ENCODE measurements around the gene CFAP43.
A peak's percentile ranks its signal among the peaks of the same experiment; 100 is the strongest.
"Not testable (repeated sequence)": the region's sequence is repeated elsewhere in the genome, so short reads cannot be mapped to it uniquely, and the experiment has no call there.

CFAP43 gene

DNA sequence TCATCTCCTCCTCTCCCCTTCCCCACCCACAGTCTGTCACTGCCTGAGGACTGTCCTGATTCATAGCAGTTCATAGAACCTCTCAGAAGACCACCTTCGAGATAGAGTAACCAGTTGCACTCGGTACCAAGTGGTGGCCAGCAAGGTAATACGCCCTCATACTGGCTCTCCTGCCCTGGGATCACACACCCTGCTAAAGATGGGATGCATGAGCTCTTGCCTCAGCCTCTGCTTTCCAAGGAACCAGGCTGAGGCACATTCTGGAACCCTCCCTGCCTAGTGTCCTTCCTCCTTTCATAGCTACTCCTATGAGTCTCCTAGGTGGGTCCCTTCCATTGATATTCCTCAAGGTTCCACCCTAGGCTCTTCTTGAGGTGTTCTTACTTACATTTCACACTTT, 15.5 kb downstream of the CFAP43 start:
- DNase-seq, result no peak

DNA sequence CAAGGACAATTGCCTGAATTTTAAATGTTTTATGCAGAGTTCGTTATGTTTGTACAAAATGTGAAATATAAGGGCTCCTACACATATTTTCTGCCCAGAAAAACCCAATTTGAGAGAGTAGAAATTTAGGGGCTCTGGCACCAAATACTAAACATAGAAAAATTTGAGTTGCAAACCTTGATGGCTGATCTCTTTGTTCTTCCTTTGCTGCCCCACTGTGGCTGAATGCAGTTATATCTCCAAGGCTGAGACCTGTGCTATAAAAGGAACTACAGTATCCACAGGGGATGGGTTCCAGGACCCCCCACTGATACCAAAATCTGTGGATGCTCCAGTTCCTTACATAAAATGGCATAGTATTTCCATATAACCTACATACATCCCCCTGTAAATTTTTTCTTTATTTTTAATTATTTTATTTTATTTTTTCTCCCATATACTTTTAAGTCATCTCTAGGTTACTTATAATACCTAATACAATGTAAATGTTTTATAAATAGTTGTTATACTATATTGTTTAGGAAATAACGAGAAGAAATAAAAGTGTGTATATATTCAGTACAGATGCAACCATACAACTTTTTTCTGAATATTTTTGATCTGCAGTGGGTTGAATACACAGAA, 22.5 kb downstream of the CFAP43 start:
- peak; percentile 36 for DNase-seq

DNA sequence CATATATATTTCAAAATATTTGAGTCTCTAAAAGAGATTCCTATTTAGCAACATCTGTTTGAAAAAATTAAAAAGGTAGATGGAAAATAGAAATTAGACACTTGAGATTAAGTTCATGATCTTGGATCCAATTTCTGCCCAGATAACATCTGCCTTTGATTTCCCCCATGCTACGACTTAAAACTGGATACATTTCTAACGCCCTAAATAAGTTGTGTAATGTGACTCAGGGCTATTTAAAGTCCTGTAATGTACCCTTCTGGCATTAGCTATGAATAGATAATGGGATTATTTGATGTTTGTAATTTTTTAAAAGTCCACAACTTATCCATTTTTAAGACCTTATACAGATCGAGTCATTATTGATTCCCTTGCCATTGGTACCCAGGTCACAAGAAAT, 23.4 kb downstream of the CFAP43 start:
- DNase-seq, result no peak

DNA sequence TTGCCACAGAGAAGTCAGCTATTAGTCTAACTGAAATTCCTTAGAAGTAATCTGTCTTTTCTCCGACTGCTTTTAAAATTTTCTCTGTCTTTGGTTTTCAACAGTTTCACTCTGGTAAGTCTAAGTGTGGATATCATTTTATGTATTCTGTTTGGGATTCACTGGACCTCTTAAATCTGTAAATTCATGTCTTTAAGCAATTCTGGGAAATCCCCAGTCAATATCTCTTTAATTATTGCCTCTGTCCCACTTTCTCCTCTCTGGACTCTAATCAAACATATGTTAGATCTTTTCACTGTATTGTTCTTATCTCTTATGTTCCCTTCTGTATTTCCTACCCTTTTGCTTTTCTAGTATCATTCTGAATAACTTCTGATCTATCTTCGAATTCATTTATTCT, 29.9 kb downstream of the CFAP43 start:
- no peak for DNase-seq

DNA sequence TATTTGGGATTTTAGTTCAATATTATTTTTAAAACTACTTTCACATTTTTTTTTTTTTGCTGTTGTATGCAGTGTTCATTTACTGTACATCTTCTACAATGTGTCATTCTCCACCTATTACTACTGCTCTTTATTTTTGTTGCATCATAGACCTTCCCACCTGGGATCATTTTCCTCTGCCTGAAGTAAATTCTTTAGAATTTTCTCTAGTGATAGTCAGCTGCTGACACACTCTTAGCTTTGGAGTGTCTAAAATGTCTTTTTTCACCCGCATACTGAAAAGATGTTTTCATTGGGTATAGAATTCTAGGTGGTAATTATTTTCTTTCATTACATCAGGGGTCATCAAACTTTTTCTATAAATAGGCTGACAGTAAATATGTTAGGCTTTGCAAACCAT, 30.5 kb downstream of the CFAP43 start:
- no peak for DNase-seq

DNA sequence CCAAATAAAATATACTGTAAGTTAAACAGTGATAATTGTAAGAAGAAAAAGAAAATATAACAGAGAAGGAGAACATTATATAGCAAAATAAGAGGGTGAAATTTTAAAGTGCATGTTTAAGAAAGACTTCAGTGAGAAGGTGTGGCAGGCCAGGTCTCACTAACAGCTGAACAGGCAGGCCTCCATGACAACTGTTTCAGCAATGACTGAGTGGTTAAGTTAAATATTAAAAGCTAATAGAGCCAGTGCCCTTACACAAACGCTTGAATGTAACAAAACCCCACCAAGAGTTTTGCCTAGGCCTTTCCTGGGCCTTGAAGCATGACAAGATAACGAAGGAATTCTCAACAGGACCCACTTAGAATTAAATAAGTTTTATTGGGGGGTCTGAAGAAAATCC, 32.6 kb downstream of the CFAP43 start:
- no peak for DNase-seq

DNA sequence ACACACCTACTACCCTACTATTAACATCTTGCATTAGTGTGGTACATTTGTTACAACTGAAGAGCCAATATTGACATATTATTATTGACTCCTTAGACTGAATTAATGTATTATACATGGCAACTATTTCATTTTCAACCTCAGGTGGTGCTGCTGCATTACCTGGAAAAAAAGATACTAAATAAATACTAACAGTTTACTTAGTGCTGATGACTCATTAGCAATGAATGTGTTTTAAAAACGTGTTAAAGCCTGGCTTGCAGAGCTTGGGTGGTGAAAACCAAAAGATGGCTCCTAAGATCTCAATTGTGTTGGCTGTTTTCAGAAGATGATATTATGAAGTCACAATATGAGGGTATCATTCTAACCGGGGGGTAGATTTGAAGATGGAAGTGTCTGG, 34.8 kb downstream of the CFAP43 start:
- no peak for DNase-seq

DNA sequence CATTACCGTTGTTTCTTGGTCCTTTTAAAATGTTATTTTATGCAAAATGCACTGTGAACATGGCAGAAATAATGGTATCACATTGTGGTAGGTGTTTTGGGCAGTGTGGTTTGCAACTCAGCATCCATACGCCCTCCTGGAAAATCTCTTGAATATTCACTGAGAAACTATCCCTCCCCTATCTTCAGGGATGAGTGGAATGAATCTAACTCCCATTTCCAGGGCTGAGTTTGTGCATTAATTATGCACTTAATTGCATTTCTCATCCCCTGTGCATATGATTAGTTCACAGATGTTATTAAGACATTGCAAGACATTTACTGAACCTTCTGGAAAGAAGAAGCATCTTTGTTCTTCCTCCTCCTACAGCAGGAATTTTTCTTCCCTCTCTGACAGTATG, 36.5 kb downstream of the CFAP43 start:
- DNase-seq, result no peak

DNA sequence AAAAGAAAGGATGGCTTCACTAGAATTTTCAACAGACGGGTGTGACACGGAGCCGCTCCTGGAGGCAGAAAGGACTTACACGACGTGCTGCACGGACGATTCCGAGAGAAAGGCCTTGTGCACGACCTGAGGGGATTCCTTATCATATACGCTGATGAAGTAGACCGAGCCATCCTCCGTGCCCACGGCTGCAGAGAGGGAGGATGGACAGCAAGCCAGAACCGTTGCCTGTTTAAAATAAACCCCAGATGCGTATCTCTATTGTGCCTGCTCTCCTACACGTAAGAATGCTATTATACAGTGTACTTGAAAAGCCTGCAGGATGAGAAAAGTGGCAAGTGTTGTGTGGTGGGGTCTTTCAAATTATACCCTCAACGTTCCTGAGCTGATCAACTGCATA, 38.4 kb downstream of the CFAP43 start:
- DNase-seq, result no peak

DNA sequence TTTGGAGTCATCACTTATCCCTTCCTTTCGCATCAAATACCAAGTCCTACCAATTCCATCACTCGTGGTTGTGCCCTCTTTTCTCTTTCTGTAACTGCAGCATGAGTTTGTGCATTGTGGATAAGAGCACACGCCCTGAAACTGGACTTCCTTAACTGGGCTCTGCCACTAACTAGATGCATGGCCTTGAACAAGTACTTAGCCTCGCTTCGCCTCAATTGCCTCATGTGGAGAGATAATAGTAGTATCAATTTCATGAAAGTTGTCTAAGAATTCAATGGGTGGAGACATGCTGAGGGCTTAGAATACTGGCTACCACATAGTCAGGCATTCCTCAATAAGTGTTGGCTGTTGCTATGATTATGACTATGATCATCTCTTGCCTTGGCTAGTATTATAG, 41.5 kb downstream of the CFAP43 start:
- DNase-seq, result no peak

DNA sequence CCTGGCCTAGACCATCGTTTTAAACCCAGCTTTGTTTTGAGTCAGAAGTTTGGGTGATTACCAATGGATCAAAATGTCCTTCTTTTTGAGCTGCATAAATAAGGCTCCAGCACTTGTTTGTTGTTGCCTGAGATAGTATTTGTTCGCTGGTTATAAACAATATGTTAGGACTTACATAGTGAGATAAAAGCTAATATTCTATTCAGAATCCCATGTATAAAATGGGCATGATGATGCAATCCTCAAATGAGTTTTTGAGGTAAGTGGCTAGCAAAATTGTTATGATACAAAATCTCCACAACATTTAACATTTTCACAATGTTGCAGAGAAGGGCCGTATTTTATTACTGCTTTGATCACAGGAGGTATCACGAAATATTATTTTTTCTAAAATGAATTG, 48.5 kb downstream of the CFAP43 start:
- DNase-seq, result no peak

DNA sequence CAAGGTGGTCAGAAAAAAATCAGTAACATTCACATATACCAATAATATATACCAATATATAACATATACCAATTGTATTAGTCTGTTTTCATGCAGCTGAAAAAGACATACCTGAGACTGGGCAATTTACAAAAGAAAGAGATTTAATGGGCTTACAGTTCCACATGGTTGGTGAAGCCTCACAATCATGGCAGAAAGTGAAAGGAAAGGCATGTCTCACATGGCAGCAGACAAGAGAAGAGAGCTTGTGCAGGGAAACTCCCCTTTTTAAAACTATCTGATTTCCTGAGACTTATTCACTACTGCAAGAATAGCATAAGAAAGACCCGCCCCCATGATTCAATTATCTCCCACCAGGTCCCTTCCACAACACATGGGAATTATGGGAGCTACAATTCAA, 58.0 kb downstream of the CFAP43 start:
- DNase-seq, result not testable (repeated sequence)

DNA sequence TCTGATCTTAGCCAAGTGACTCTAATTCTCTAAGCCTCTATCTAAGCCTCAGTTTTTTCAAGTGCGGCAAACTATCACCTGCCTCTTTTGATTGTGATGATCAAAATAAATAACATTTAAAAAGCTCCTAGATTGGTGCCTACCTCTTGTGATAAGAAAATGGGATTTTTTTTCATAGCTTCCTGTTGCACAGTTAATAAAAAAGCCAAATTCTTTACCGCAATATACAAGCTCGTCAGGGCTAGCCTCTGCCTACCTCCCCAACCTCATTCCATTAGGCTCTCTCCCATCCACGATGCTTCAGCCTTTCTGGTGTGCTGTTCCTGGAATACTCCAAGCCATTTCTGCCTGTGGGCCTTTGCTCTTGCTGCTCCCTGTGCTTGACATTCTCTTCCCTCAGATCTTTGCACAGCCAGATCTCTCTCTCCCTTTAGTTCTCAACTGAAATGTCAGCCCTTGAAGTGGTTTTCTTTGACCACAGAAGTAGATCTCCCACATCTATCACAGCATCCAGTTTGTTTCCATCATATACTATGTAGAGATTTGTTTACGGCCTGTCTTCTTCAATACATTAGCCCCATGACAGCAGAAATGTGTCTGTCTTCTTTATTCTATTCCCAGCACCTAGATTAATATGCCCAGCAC, 61.4 kb downstream of the CFAP43 start:
- no peak for DNase-seq

DNA sequence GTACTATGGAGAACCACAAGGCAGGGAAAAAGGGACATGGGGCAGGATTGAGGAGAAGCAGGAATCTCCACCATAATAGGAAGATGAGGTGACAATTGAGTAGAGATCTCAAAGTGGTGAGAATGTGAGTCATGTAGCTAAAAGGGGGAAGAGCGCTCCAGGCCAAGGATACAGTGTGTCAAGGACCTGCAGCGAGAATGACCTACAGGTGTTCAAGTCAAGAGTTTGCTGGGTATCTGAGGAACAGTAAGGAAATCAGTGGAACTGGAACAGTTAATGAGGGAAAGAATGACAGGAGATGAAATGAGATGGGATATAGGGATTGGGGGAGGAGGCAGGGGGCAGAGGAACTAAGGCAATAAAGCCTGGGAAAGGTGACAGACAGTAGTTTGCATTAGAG, 76.6 kb downstream of the CFAP43 start:
- DNase-seq, result no peak

DNA sequence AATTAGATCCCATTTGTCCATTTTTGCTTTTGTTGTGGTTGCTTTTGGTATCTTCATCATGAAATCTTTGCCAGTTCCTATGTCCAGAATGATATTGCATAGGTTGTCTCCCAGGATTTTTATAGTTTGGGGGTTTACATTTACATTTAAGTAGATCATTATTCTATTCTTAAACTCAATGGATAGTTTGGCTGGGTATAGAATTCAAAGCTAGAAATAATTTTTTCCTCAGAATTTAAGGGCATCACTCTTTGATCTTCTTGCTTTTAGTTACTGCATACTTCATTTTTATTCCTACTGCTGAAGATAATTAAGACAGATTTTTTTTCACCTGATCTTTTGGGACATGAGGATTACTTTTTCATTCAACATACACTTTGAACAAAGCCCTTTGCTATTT, 80.4 kb downstream of the CFAP43 start:
- DNase-seq, result no peak

DNA sequence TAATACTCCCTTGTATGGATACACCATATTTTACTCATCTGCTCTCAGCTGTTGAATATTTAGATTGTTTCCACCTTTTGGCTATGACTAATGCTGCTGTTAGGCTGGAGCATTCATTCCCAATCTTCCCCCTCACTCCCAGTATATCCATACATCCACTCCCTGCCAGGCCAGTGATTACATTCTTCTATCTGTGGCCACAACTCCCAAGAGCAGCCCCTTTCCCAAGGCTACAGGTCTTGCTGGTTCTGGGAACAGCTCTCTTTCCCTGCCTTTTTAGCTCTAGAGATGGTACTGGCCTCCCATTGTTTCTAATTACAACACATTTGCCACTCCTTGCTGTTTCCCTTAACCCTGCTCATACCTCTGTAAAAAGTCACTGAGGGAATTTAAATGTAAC, 82.0 kb downstream of the CFAP43 start:
- no peak for DNase-seq

DNA sequence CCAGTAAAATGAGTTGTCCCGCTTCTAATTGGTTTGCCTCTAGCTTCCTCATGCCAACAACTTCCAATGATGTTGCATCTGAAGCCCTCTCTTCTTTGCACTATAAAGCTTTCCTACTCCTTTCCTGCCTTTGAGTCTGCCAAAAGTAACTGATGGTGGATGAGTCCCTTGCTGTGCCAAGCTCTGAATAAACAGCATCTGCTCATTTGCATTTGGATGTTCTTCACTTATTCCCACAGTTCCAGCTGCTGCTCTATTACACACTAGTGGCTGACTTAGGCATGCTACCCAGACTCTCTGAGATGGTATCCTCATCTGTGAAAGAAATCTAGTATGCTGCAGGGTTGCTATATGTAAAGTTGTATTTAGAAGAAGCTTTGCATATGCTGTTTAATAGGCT, 85.3 kb downstream of the CFAP43 start:
- no peak for DNase-seq

DNA sequence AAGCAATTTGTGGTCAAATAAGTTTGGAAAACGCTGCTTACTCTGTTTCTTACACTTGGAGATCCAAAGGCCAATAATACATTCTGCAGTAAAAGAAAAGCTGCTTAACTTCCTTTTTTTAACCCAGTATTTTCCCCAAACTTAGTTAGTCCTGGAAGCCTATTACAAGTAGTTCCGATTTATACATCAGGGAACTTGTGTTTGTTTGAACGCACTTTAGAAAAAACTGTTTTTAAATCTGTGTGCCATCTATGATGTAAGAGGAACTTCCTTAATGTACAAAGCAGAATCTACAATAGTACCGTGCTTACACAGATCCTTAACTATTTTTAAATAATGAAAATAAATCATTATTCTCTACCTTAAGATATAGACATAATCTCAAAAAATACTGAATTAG, 87.2 kb downstream of the CFAP43 start:
- no peak for DNase-seq

DNA sequence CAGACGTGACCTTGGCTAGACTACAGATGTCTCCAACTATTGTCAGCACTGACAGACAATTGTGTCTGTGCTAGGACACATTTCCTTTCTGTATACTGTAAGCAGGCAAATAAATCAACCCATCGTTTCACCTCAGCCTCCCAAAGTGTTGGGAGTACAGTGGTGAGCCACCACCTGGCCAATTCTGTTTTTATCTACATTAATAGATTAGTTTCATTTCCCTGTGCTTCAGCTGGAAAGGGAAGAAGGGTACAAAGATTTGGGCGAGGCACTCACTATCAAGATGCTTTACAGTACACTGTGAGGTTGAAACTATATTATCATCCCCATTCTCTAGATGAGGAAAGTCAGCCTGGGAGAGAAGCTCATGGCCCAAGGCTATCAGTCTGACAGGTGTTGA, 88.3 kb downstream of the CFAP43 start:
- no peak for DNase-seq

DNA sequence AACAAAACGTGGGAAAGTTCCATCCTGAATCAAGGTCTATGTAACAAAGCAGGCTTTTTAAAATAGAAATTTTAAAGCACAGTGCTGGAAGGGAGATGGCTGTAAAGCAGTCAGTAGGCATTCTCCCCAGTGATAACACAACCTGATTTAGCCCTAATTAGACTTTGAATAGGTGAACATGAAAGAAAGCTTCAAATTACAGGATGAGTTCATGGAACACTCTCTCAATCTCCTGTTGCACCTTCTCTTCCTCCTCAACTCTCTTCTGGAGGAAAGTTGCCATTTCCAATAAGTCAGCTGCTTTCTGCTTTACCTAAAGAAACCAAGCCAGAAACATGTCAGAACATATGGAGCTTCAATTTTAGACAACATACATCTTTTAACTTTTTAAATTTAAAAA, 90.1 kb downstream of the CFAP43 start:
- DNase-seq, result no peak

DNA sequence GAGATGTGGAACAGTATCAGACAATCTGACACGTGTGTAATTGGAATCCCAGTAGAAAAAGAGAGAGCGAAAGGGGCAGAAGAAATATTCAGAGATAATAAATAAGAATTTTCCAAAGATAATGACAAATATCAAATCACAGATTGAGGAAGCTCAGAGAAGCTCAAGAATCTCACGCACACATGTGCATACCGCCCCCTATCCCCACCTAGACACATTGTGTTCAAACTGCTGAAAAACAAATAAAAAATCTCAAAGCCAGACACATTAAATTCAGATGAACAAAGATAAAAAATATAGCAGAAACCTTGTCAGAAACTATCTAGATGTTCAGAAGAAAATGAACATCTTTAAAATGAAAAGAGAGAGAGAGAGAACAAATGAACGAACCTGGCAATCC, 92.9 kb downstream of the CFAP43 start:
- no peak for DNase-seq

DNA sequence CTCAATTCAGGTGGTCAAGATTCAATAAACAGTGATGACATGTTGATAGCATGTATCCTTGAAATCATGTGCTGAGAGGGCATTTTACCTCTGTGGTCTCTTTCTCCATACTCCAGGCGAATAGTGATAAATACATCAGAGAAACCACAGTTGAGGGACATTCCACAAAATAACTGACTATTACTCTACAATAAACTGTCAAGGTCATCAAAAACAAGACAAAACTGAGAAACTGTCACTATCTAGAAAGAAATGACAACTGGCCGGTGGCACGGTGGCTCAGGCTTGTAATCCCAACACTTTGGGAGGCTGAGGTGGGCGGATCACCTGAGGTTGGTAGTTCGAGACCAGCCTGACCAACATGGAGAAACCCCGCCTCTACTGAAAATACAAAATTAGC, 94.0 kb downstream of the CFAP43 start:
- no peak for DNase-seq

DNA sequence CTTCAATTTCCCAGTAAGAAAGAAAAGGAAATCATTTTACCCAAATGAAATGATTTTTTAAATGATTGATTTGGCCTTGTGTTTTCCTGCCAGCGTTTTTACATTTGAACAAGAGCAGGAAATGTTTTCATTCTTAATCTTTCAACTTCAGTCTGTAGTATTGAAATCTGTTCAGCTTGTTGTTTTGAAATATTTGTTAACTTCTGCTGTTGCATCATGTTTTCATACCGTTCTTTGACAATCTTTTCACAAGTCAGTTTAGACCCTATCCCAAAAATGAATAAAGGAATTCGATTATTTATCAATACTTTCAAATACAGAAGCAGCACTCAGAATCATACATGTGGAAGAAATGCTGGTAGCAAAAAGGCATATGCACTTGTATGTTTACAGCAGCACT, 102.1 kb downstream of the CFAP43 start:
- DNase-seq, result no peak

DNA sequence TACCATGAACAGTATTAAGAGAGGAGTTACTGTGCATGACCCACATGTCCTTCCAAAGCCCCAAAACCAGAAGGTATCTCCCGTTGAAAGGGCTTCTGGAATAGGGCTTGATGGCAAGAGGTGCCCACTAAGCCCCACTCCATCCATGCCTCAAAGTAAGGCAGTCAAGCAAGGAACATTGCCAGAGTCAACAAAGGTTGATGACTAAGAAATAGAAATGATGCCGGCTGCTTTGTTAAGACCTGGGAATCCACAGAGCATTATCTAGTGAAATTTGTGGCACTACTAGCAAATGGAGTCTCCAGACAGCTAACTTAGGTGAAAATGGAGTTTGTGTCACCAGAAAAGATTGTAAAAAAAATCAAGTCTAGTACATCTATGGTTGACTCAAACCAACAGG, 104.0 kb downstream of the CFAP43 start:
- DNase-seq, result no peak

DNA sequence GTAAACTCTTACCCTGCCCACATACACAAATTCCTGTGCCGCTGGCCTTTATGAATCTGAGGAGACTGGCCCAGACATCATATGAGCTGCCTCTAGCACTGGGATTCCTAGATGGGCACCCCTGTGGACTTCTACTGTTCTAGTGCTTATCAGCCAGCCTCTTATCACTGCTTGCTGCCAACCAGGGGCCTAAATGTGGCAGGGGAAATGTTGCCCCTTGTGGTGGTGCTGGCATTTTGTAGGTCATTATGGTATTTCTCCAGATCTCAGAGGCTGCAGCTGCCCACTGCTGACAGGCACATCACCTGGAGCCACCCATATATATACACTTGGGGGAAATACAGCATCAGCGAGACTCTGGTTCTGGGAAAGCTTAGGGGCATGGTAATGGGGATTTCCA, 104.8 kb downstream of the CFAP43 start:
- no peak for DNase-seq
